ENCODE data around the gene ETS1. TPM values are rescaled to one million over a fixed set of nuclear protein-coding genes. Genes with fewer than 3 reads are reported as not detected.

Gene ETS1
- total and polyA plus RNA-seq, 4 donors: 20.7 to 154 (median 78.7) TPM

DNA sequence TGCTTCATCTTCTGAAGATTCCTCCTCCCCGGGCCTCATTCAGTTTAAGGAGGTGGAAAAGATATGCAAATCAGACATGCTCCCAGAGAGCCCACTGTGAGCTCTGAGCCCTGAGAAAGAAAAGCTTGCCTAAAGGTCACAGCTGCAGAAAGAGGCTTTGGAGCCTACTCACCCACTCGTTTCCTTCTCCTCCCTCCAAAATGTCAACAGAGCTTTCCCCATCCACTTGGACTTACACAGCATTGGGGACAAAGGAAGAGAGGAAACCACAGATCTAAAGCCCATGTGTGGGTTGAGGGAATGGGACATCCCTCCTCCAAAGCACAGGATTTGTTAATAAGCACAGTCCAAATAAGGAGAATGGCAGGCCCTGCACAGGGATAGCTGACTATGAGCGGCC is 158.4 kb downstream of the ETS1 start:
- H3K27me3 ChIP-seq (ENCODE audit: control insufficient read depth in 3 of 3, insufficient read depth in 3 of 3, low read length in 2 of 3): no peaks in the 10 kb centered on the region
- WGBS, 2 donors: 63 to 75% methylated on average over 3 of the region's 3 CpGs
- no peaks in the 10 kb centered on the region for H3K36me3 ChIP-seq (ENCODE audit: control insufficient read depth in 4 of 4, insufficient read depth in 4 of 4, low read length in 4 of 4)
- DNase-seq: no peak
- H3K9me3 ChIP-seq (ENCODE audit: control insufficient read depth in 4 of 4, insufficient read depth in 3 of 4, low read length in 3 of 4): no peaks in the 10 kb centered on the region
- no peak overlapping the region for H3K27ac ChIP-seq (ENCODE audit: low read depth in 1 of 2, low read length in 1 of 2)
- peaks cover 0 to 14% (median 8%) of the 10 kb centered on the region in 5 donors for H3K4me1 ChIP-seq (ENCODE audit: control insufficient read depth in 5 of 5, insufficient read depth in 5 of 5, low read length in 5 of 5)
- TF ChIP-seq, protein P1, sequence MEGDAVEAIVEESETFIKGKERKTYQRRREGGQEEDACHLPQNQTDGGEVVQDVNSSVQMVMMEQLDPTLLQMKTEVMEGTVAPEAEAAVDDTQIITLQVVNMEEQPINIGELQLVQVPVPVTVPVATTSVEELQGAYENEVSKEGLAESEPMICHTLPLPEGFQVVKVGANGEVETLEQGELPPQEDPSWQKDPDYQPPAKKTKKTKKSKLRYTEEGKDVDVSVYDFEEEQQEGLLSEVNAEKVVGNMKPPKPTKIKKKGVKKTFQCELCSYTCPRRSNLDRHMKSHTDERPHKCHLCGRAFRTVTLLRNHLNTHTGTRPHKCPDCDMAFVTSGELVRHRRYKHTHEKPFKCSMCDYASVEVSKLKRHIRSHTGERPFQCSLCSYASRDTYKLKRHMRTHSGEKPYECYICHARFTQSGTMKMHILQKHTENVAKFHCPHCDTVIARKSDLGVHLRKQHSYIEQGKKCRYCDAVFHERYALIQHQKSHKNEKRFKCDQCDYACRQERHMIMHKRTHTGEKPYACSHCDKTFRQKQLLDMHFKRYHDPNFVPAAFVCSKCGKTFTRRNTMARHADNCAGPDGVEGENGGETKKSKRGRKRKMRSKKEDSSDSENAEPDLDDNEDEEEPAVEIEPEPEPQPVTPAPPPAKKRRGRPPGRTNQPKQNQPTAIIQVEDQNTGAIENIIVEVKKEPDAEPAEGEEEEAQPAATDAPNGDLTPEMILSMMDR (IDR thresholded peaks at IDR 0.05; ENCODE audit: control extremely low read depth, extremely low read depth): no peak
- H3K9ac ChIP-seq (ENCODE audit: insufficient read depth in 1 of 2, low read length in 2 of 2): no peak overlapping the region
- H3K4me3 ChIP-seq: no peak overlapping the region
- no peak for ATAC-seq (ENCODE audit: insufficient read depth, low FRiP score)

DNA sequence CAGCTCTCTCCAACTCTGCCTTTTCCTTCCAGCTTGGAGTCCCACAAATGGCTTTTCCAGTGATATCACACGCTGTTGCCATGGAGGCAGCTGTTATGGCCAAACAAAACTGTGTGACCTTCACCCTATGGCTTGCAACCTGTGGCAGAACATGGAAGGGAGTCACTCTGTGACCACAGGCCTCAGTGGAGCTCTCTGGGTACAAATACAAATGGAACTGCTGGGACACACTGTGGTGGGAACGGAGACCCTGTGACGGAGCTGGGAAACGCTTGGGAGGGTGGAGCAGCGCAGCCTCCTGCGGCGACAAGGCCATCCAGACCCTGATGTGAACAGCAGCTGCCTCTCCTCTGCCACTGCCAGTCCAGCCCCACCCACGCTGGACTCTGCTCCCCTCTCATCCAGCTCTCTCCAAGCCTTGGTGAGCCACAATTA is 162.5 kb downstream of the ETS1 start:
- WGBS, 2 donors: 78 to 82% methylated on average over 8 of the region's 8 CpGs
- no peak overlapping the region for H3K4me3 ChIP-seq

DNA sequence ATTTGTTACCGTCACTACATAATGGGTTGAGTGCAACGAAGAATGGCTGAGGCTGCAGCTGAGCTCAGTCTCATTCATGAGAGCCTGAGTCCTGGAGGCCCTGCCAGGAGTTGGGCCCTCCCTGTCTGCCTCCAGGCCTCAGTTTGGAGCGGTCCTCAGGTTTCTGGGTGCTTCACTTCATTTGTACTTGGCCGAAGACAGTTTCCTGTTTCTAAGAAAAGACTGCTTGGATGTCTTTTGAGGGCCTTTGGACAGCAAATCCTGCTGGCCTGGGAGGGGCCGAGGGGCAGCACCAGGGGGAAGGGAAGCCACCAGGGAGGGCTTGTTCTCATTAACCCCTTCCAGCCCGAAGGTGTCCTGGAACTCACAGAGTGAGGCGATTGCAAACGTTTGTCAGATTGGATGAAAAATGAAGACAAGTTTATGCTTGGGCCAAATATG is 163.1 kb downstream of the ETS1 start:
- Histone ChIP-seq H3K9me3 (ENCODE audit: control insufficient read depth in 4 of 4, insufficient read depth in 3 of 4, low read length in 3 of 4) (no peaks in the 10 kb centered on the region), H3K27me3 (ENCODE audit: control insufficient read depth in 3 of 3, insufficient read depth in 3 of 3, low read length in 2 of 3) (no peaks in the 10 kb centered on the region), H3K9ac (ENCODE audit: insufficient read depth in 1 of 2, low read length in 2 of 2) (peak overlapping the region in 1 of 2 donors; percentile 7), H3K4me3 (no peak overlapping the region), H3K27ac (ENCODE audit: low read depth in 1 of 2, low read length in 1 of 2) (peak overlapping the region in 1 of 2 donors; percentile 10), H3K36me3 (ENCODE audit: control insufficient read depth in 4 of 4, insufficient read depth in 4 of 4, low read length in 4 of 4) (no peaks in the 10 kb centered on the region), H3K4me1 (ENCODE audit: control insufficient read depth in 5 of 5, insufficient read depth in 5 of 5, low read length in 5 of 5) (peaks cover 0 to 46% (median 12%) of the 10 kb centered on the region in 5 donors)
- WGBS, 2 donors: 39 to 54% methylated on average over 8 of the region's 8 CpGs
- DNase-seq: peak; percentile 77 to 90 (median 89)
- TF ChIP-seq, protein P1 (IDR thresholded peaks at IDR 0.05; ENCODE audit: control extremely low read depth, extremely low read depth): no peak
- ATAC-seq (ENCODE audit: insufficient read depth, low FRiP score): no peak

More for the DNA sequence above, 162.5 kb downstream of the ETS1 start:
- ATAC-seq (ENCODE audit: insufficient read depth, low FRiP score): peak; percentile 43
- peak; percentile 91 to 96 (median 93) for DNase-seq
- Histone ChIP-seq H3K36me3 (ENCODE audit: control insufficient read depth in 4 of 4, insufficient read depth in 4 of 4, low read length in 4 of 4) (no peaks in the 10 kb centered on the region), H3K4me1 (ENCODE audit: control insufficient read depth in 5 of 5, insufficient read depth in 5 of 5, low read length in 5 of 5) (peaks cover 0 to 46% (median 12%) of the 10 kb centered on the region in 5 donors), H3K27me3 (ENCODE audit: control insufficient read depth in 3 of 3, insufficient read depth in 3 of 3, low read length in 2 of 3) (no peaks in the 10 kb centered on the region), H3K27ac (ENCODE audit: low read depth in 1 of 2, low read length in 1 of 2) (peak overlapping the region in 1 of 2 donors; percentile 10), H3K9ac (ENCODE audit: insufficient read depth in 1 of 2, low read length in 2 of 2) (peak overlapping the region in 1 of 2 donors; percentile 7), H3K9me3 (ENCODE audit: control insufficient read depth in 4 of 4, insufficient read depth in 3 of 4, low read length in 3 of 4) (no peaks in the 10 kb centered on the region)
- TF ChIP-seq, protein P1 (IDR thresholded peaks at IDR 0.05; ENCODE audit: control extremely low read depth, extremely low read depth): no peak

Measured in lung (tissue), 12 donors.